GM18517 (cell line): ENCODE results near the gene PSMC3IP.
"Not testable (repeated sequence)": the region's sequence is repeated elsewhere in the genome, so short reads cannot be mapped to it uniquely, and the experiment has no call there.

Experiments
- ATAC-seq: cut with Tn5 transposase; IDR thresholded peaks from one replicate; pipeline ENCODE4 v1.9.1; 2021; ENCODE audit warnings: mild to moderate bottlenecking, moderate library complexity; ENCODE audit not compliant: unreplicated experiment

The PSMC3IP gene

GRCh38 chr17:42562388-42563142, 15.0 kb downstream of the PSMC3IP start:
- no peak for ATAC-seq

GRCh38 chr17:42561897-42562387, 15.6 kb downstream of the PSMC3IP start, which contains the start of gene COASY:
COASY (plus strand) TSS chr17:42562148; CDS start chr17:42562623, 475 bp downstream.
- no peak for ATAC-seq

GRCh38 chr17:42560246-42560645, 17.3 kb downstream of the PSMC3IP start:
- ATAC-seq: no peak

GRCh38 chr17:42559075-42559474, 18.5 kb downstream of the PSMC3IP start:
- ATAC-seq: no peak

- not testable (repeated sequence) for ATAC-seq
These were observed 21.4 kb downstream of the PSMC3IP start for GRCh38 chr17:42555961-42556617.

- ATAC-seq: peak; percentile 8
These were observed 22.4 kb downstream of the PSMC3IP start for GRCh38 chr17:42555122-42555622.

- peak; percentile 52 for ATAC-seq
These were observed 23.0 kb downstream of the PSMC3IP start for GRCh38 chr17:42554250-42555121.

GRCh38 chr17:42553866-42554249, 23.7 kb downstream of the PSMC3IP start:
- ATAC-seq: no peak

GRCh38 chr17:42553161-42553818, 24.2 kb downstream of the PSMC3IP start:
- no peak for ATAC-seq

- ATAC-seq: not testable (repeated sequence)
These were observed 24.8 kb downstream of the PSMC3IP start, which contains the start of gene HSD17B1 for GRCh38 chr17:42552736-42553135. HSD17B1 (plus strand) TSS chr17:42552923; CDS start chr17:42552934, 11 bp downstream.

- no peak for ATAC-seq
These were observed 28.4 kb downstream of the PSMC3IP start for GRCh38 chr17:42548993-42549755.

GRCh38 chr17:42548070-42548837, 29.3 kb downstream of the PSMC3IP start:
- ATAC-seq: no peak

- no peak for ATAC-seq
These were observed 29.8 kb downstream of the PSMC3IP start for GRCh38 chr17:42547698-42548069.

GRCh38 chr17:42547001-42547461, 30.5 kb downstream of the PSMC3IP start:
- no peak for ATAC-seq

- ATAC-seq: not testable (repeated sequence)
These were observed 31.6 kb downstream of the PSMC3IP start for GRCh38 chr17:42545755-42546505.

- ATAC-seq: no peak
These were observed 32.6 kb downstream of the PSMC3IP start for GRCh38 chr17:42544874-42545283.

- ATAC-seq: no peak
These were observed 34.1 kb downstream of the PSMC3IP start for GRCh38 chr17:42543190-42544079.
